ENCODE measurements around the gene DAB1. TPM values are rescaled to one million over a fixed set of nuclear protein-coding genes. Genes with fewer than 3 reads are reported as not detected.

DAB1 gene
- total RNA-seq, 1 donor from 2014 or later = 19.1 TPM

- Mint-ChIP-seq H3K4me3 (ENCODE audit: unreplicated experiment) (peak overlapping the region; percentile 26), H3K4me1 (ENCODE audit: unreplicated experiment) (peaks cover 14% of the 10 kb centered on the region), H3K36me3 (ENCODE audit: low read depth, unreplicated experiment) (peaks cover 5% of the 10 kb centered on the region), H3K27ac (ENCODE audit: unreplicated experiment) (no peak overlapping the region), H3K27me3 (ENCODE audit: unreplicated experiment) (peaks cover 2% of the 10 kb centered on the region), H3K9me3 (ENCODE audit: unreplicated experiment) (no peaks in the 10 kb centered on the region)
- no peak for TF ChIP-seq CTCF (IDR thresholded peaks at IDR 0.05; ENCODE audit: unreplicated experiment)
- DNase-seq (ENCODE audit: low spot score) = no peak
Measured at GRCh38 chr1:57307392-57308170, 116.3 kb downstream of the DAB1 start.

- H3K9me3 Mint-ChIP-seq (ENCODE audit: unreplicated experiment) = no peaks in the 10 kb centered on the region
- H3K27me3 Mint-ChIP-seq (ENCODE audit: unreplicated experiment) = peaks cover 2% of the 10 kb centered on the region
- H3K36me3 Mint-ChIP-seq (ENCODE audit: low read depth, unreplicated experiment) = peaks cover 5% of the 10 kb centered on the region
- no peak overlapping the region for H3K27ac Mint-ChIP-seq (ENCODE audit: unreplicated experiment)
- TF ChIP-seq CTCF (IDR thresholded peaks at IDR 0.05; ENCODE audit: unreplicated experiment) = no peak
- DNase-seq (ENCODE audit: low spot score) = no peak
- peaks cover 14% of the 10 kb centered on the region for H3K4me1 Mint-ChIP-seq (ENCODE audit: unreplicated experiment)
- no peak overlapping the region for H3K4me3 Mint-ChIP-seq (ENCODE audit: unreplicated experiment)
Measured at GRCh38 chr1:57304591-57304990, 119.3 kb downstream of the DAB1 start.

- H3K4me1 Mint-ChIP-seq (ENCODE audit: unreplicated experiment) = peaks cover 14% of the 10 kb centered on the region
- no peak overlapping the region for H3K27ac Mint-ChIP-seq (ENCODE audit: unreplicated experiment)
- no peak for DNase-seq (ENCODE audit: low spot score)
- H3K36me3 Mint-ChIP-seq (ENCODE audit: low read depth, unreplicated experiment) = peaks cover 5% of the 10 kb centered on the region
- TF ChIP-seq CTCF (IDR thresholded peaks at IDR 0.05; ENCODE audit: unreplicated experiment) = no peak
- no peak overlapping the region for H3K4me3 Mint-ChIP-seq (ENCODE audit: unreplicated experiment)
- no peaks in the 10 kb centered on the region for H3K9me3 Mint-ChIP-seq (ENCODE audit: unreplicated experiment)
- H3K27me3 Mint-ChIP-seq (ENCODE audit: unreplicated experiment) = peaks cover 2% of the 10 kb centered on the region
Measured at GRCh38 chr1:57302812-57303596, 120.9 kb downstream of the DAB1 start.

- Mint-ChIP-seq H3K27me3 (ENCODE audit: unreplicated experiment) (no peaks in the 10 kb centered on the region), H3K36me3 (ENCODE audit: low read depth, unreplicated experiment) (no peaks in the 10 kb centered on the region), H3K9me3 (ENCODE audit: unreplicated experiment) (no peaks in the 10 kb centered on the region), H3K4me3 (ENCODE audit: unreplicated experiment) (no peak overlapping the region), H3K4me1 (ENCODE audit: unreplicated experiment) (peaks cover 14% of the 10 kb centered on the region), H3K27ac (ENCODE audit: unreplicated experiment) (no peak overlapping the region)
- no peak for DNase-seq (ENCODE audit: low spot score)
- no peak for TF ChIP-seq CTCF (IDR thresholded peaks at IDR 0.05; ENCODE audit: unreplicated experiment)
Measured at GRCh38 chr1:57300186-57300585, 123.7 kb downstream of the DAB1 start.

Data from endothelial cell (in vitro differentiated cells).